Vagina (tissue), 2 donors: Measurements from ENCODE around the gene RAB22A. TPM values are rescaled to one million over a fixed set of nuclear protein-coding genes. Genes with fewer than 3 reads are reported as not detected.

Experiments
- DNase-seq, 2 donors: peaks; one replicate each; pipeline ENCODE4 v3.0.0-alpha.2; 2017; ENCODE audit errors: extremely low spot score in 2 of 2
- H3K27ac ChIP-seq: fragments of 200-600 bp; sonication (generic); one replicate; pipeline ENCODE4 v1.5.1; 2019
- H3K27me3 ChIP-seq: fragments of 200-600 bp; sonication (generic); one replicate; pipeline ENCODE4 v1.5.1; 2019
- H3K36me3 ChIP-seq, 2 donors: fragments of 200-600 bp; sonication (generic); one replicate each; pipeline ENCODE4 v1.5.1; 2017 to 2019
- H3K4me1 ChIP-seq: fragments of 200-600 bp; sonication (generic); one replicate; pipeline ENCODE4 v1.5.1; 2019
- H3K4me3 ChIP-seq, 2 donors: fragments of 200-600 bp; sonication (generic); 1 replicate in 1 of 2; 2 replicates in 1 of 2; pipeline ENCODE4 v1.5.1; 2016 to 2019
- H3K9me3 ChIP-seq: fragments of 200-600 bp; sonication (generic); one replicate; pipeline ENCODE4 v1.5.1; 2019
- POLR2A ChIP-seq, 2 donors: fragments of 450-650 bp; IDR thresholded peaks; one replicate each; pipeline ENCODE4 v1.6.1; 2017; ENCODE audit warnings: antibody characterized with exemption in 2 of 2, mild to moderate bottlenecking in 2 of 2, moderate library complexity in 2 of 2
- POLR2AphosphoS5 ChIP-seq, 2 donors: sonication (generic); formaldehyde crosslinking; IDR thresholded peaks; one replicate each; pipeline ENCODE4 v1.9.0; 2017; ENCODE audit warnings: antibody characterized with exemption in 2 of 2, mild to moderate bottlenecking in 2 of 2, low read depth in 1 of 2; ENCODE audit not compliant: insufficient read depth in 1 of 2
- intact Hi-C: fragments of 100-400 bp; cut with DNase I; formaldehyde crosslinking; loops from one replicate; pipeline ENCODE4 v1.15.1; 2023
- total RNA-seq: library from RNA; depleted of rRNA; stranded (reverse); fragments of >200 nt; gene quantifications from one replicate; pipeline ENCODE4 v1.2.3, GENCODE V29; 2016
- TF ChIP-seq, protein P1 (sequence below), 3 experiments: fragments of 450-650 bp in 2 of 3; fragments of 200-600 bp in 1 of 3; sonication (generic) in 1 of 3; IDR thresholded peaks; one replicate each; pipeline ENCODE4 v1.5.1; 2017 to 2019; ENCODE audit warnings: antibody characterized with exemption in 3 of 3, mild to moderate bottlenecking in 2 of 3, moderate library complexity in 2 of 3

Gene RAB22A
- total RNA-seq, 1 donor from 2014 or later, result 15.2 TPM

DNA sequence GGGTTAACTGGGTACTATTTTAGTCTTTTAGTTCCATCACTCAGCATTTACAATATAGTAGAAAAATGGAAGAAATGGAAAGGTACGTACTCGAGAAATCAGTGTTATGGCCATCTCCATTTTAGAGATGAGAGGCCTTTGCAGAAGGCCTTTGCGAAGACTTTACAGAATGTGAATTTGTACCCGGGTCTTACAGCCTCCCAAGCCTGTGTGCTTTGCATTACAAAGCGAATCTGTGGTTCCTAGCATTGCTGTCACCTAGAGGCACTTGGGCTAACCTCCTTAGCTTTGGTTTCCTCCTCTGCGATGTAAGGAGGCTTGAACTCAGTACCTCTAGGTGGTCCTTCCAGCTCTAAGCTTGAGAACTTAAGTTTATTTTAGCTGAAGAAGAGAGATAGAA is 90.4 kb downstream of the RAB22A start:
- Histone ChIP-seq H3K27ac (no peak overlapping the region), H3K9me3 (no peaks in the 10 kb centered on the region), H3K27me3 (no peaks in the 10 kb centered on the region), H3K36me3 (no peaks in the 10 kb centered on the region), H3K4me1 (peaks cover 46% of the 10 kb centered on the region), H3K4me3 (no peak overlapping the region)
- TF ChIP-seq, protein P1, sequence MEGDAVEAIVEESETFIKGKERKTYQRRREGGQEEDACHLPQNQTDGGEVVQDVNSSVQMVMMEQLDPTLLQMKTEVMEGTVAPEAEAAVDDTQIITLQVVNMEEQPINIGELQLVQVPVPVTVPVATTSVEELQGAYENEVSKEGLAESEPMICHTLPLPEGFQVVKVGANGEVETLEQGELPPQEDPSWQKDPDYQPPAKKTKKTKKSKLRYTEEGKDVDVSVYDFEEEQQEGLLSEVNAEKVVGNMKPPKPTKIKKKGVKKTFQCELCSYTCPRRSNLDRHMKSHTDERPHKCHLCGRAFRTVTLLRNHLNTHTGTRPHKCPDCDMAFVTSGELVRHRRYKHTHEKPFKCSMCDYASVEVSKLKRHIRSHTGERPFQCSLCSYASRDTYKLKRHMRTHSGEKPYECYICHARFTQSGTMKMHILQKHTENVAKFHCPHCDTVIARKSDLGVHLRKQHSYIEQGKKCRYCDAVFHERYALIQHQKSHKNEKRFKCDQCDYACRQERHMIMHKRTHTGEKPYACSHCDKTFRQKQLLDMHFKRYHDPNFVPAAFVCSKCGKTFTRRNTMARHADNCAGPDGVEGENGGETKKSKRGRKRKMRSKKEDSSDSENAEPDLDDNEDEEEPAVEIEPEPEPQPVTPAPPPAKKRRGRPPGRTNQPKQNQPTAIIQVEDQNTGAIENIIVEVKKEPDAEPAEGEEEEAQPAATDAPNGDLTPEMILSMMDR (IDR thresholded peaks at IDR 0.05), result no peak
- TF ChIP-seq POLR2A (IDR thresholded peaks at IDR 0.05), result no peak
- no peak for TF ChIP-seq POLR2AphosphoS5 (IDR thresholded peaks at IDR 0.05; ENCODE audit: insufficient read depth in 1 of 2, low read depth in 1 of 2)
- intact Hi-C loops, result no loop called here
- no peak for DNase-seq

DNA sequence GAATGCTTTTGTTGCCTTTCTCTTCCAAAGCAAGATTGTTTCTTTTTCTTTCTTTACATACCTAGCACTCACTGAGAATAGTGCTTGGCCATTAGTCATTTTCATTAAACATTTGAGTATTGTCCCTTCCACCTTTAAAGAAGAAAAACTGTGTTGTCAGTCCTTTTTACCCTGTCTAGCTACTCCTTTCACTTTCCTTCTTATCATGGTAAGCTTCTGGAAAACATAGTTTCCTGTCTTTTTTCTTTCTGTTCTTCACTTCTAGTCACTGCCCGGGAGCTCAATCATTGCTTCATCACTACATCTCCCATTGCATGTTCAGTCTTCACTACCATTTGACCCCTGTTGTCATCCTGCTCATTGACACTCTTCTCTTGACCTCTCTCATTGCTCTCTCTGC is 91.6 kb downstream of the RAB22A start:
- no peak overlapping the region for H3K4me3 ChIP-seq
- H3K36me3 ChIP-seq, result no peaks in the 10 kb centered on the region
- H3K27me3 ChIP-seq, result no peaks in the 10 kb centered on the region
- H3K27ac ChIP-seq, result no peak overlapping the region
- DNase-seq, result no peak
- H3K9me3 ChIP-seq, result no peaks in the 10 kb centered on the region
- intact Hi-C loops, result no loop called here
- TF ChIP-seq, protein P1 (IDR thresholded peaks at IDR 0.05), result no peak
- TF ChIP-seq POLR2AphosphoS5 (IDR thresholded peaks at IDR 0.05; ENCODE audit: insufficient read depth in 1 of 2, low read depth in 1 of 2), result no peak
- no peak for TF ChIP-seq POLR2A (IDR thresholded peaks at IDR 0.05)
- H3K4me1 ChIP-seq, result peaks cover 49% of the 10 kb centered on the region

DNA sequence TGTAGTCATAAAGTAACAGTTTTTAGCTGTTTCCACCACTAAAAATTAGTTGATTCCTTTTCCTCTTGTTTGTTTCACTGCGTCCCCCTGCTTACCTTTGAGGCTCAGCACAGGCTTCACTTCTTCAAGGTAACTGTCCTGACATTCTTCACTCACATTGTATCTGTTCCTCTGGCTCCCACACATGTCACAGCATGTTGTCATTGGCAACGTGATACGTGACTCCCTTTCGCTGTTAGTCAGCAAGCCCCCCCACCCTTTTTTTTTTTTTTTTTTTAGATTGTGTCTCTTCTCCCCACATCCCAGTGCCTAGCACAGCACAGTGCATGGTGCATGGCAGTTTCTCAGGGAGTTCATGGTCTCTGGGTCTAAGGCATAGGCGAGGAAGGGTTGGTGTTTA is 92.8 kb downstream of the RAB22A start:
- H3K27me3 ChIP-seq, result no peaks in the 10 kb centered on the region
- DNase-seq, result no peak
- no peaks in the 10 kb centered on the region for H3K36me3 ChIP-seq
- H3K4me3 ChIP-seq, result no peak overlapping the region
- H3K9me3 ChIP-seq, result no peaks in the 10 kb centered on the region
- H3K27ac ChIP-seq, result no peak overlapping the region
- intact Hi-C loops, result no loop called here
- peaks cover 58% of the 10 kb centered on the region for H3K4me1 ChIP-seq
- TF ChIP-seq, protein P1 (IDR thresholded peaks at IDR 0.05), result no peak
- no peak for TF ChIP-seq POLR2AphosphoS5 (IDR thresholded peaks at IDR 0.05; ENCODE audit: insufficient read depth in 1 of 2, low read depth in 1 of 2)
- TF ChIP-seq POLR2A (IDR thresholded peaks at IDR 0.05), result no peak

DNA sequence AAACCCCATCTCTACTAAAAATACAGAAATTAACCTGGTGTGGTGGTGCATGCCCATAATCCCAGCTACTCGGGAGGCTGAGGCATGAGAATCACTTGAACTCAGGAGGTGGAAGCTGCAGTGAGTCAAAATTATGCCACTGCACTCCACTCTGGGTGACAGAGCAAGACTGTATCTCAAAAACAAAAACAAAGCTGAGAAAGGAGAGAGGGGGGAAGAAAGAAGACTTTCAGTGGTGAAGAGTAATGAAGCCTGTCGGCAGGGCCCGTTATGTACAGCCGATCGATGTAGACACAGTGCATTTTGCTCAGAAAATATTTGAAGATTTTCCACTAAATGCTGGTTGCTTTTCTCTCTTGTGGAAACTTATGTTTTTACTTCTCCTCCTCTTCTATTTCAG is 93.3 kb downstream of the RAB22A start:
- H3K4me3 ChIP-seq, result no peak overlapping the region
- peaks cover 63% of the 10 kb centered on the region for H3K4me1 ChIP-seq
- no peaks in the 10 kb centered on the region for H3K36me3 ChIP-seq
- TF ChIP-seq, protein P1 (IDR thresholded peaks at IDR 0.05), result no peak
- no peak for TF ChIP-seq POLR2AphosphoS5 (IDR thresholded peaks at IDR 0.05; ENCODE audit: insufficient read depth in 1 of 2, low read depth in 1 of 2)
- TF ChIP-seq POLR2A (IDR thresholded peaks at IDR 0.05), result no peak
- H3K27ac ChIP-seq, result no peak overlapping the region
- H3K27me3 ChIP-seq, result no peaks in the 10 kb centered on the region
- intact Hi-C loops, result no loop called here
- no peak for DNase-seq
- no peaks in the 10 kb centered on the region for H3K9me3 ChIP-seq

DNA sequence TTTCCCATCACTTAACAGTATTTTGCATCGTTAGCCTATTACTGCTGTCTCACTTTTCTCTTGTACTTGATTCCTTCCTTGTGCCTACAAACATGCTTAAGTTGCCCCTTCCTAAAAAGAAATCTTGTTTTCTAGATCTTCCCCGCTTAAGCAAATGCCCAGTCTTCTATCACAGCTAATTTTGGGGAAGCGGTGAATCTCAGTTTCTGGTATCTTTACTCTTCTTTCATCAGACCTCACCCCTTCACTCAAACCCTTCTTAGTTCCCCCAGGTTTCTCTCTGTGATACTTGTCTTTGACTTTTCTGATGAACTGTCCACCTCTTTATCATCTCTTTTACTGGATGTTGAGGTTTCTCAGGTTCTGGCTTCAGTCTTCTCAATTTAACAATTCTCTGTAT is 93.8 kb downstream of the RAB22A start:
- H3K9me3 ChIP-seq, result no peaks in the 10 kb centered on the region
- no peak for TF ChIP-seq POLR2AphosphoS5 (IDR thresholded peaks at IDR 0.05; ENCODE audit: insufficient read depth in 1 of 2, low read depth in 1 of 2)
- TF ChIP-seq, protein P1 (IDR thresholded peaks at IDR 0.05), result no peak
- TF ChIP-seq POLR2A (IDR thresholded peaks at IDR 0.05), result no peak
- H3K27ac ChIP-seq, result no peak overlapping the region
- H3K4me3 ChIP-seq, result no peak overlapping the region
- no peaks in the 10 kb centered on the region for H3K27me3 ChIP-seq
- no peaks in the 10 kb centered on the region for H3K36me3 ChIP-seq
- intact Hi-C loops, result no loop called here
- peaks cover 63% of the 10 kb centered on the region for H3K4me1 ChIP-seq
- DNase-seq, result no peak
